HCT116 (cell line): Measurements from ENCODE around the gene NOC3L.

Experiments used
- ATF3 ChIP-seq: IDR thresholded peaks from 2 replicates; pipeline ENCODE4 v1.6.1; 2012
- EGR1 ChIP-seq: IDR thresholded peaks from 2 replicates; pipeline ENCODE4 v1.6.1; 2012; ENCODE audit warnings: low read depth
- EZH2 ChIP-seq: fragments of 200-600 bp; sonication (generic); IDR thresholded peaks from 2 replicates; pipeline ENCODE4 v1.6.1; 2017; ENCODE audit warnings: antibody characterized with exemption, mixed run types
- POLR2A ChIP-seq: IDR thresholded peaks from 2 replicates; pipeline ENCODE4 v1.7.0; 2011; ENCODE audit warnings: borderline replicate concordance; ENCODE audit not compliant: insufficient read depth, insufficient read length; ENCODE audit errors: extremely low read depth
- RAD21 ChIP-seq: IDR thresholded peaks from 2 replicates; pipeline ENCODE4 v1.6.1; 2012; ENCODE audit warnings: low read depth, mild to moderate bottlenecking
- SIN3A ChIP-seq: IDR thresholded peaks from 2 replicates; pipeline ENCODE4 v1.6.1; 2012; ENCODE audit warnings: low read depth
- SP1 ChIP-seq: IDR thresholded peaks from 2 replicates; pipeline ENCODE4 v1.6.1; 2012; ENCODE audit warnings: low read depth
- YY1 ChIP-seq: IDR thresholded peaks from 2 replicates; pipeline ENCODE4 v1.6.1; 2011; ENCODE audit warnings: low read length, low read depth, moderate library complexity, mild to moderate bottlenecking; ENCODE audit not compliant: insufficient replicate concordance; ENCODE audit errors: extremely low read depth
- TF ChIP-seq, protein P1 (sequence below), 3 experiments: fragments of 200-600 bp in 1 of 3; sonication (generic) in 1 of 3; IDR thresholded peaks in 2 of 3; conservative IDR thresholded peaks in 1 of 3; 2 replicates each; pipeline ENCODE4 v1.5.1; 2012 to 2017; ENCODE audit warnings: low read depth in 2 of 3, low read length in 2 of 3, antibody characterized with exemption in 1 of 3, borderline replicate concordance in 1 of 3, control low read depth in 1 of 3, mild to moderate bottlenecking in 1 of 3, mixed read lengths in 1 of 3, mixed run types in 1 of 3, moderate library complexity in 1 of 3; ENCODE audit not compliant: insufficient read depth in 1 of 3

DNA sequence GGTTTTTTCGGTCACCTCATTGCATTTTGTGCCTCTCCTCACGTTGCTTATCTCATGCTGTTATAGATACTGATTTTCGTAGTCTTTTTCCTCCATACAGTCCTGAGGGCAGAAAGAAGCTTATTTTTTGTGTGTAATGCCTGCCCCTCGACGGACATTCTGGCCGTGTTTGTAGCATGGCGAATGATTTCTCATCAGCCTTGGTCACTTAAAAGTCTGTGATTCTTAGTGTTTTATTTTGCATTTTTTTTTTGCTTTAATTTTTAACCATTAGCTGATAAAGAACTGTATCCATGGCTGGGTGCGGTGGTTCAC, 469 bp upstream of the NOC3L start:
- TF ChIP-seq SP1, result no peak
- TF ChIP-seq, protein P1, sequence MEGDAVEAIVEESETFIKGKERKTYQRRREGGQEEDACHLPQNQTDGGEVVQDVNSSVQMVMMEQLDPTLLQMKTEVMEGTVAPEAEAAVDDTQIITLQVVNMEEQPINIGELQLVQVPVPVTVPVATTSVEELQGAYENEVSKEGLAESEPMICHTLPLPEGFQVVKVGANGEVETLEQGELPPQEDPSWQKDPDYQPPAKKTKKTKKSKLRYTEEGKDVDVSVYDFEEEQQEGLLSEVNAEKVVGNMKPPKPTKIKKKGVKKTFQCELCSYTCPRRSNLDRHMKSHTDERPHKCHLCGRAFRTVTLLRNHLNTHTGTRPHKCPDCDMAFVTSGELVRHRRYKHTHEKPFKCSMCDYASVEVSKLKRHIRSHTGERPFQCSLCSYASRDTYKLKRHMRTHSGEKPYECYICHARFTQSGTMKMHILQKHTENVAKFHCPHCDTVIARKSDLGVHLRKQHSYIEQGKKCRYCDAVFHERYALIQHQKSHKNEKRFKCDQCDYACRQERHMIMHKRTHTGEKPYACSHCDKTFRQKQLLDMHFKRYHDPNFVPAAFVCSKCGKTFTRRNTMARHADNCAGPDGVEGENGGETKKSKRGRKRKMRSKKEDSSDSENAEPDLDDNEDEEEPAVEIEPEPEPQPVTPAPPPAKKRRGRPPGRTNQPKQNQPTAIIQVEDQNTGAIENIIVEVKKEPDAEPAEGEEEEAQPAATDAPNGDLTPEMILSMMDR (IDR thresholded peaks at IDR 0.05 in 2 of 3, conservative IDR thresholded peaks at IDR 0.05 in 1 of 3; ENCODE audit: borderline replicate concordance in 1 of 3, insufficient read depth in 1 of 3, low read depth in 2 of 3, low read length in 2 of 3), result no peak
- no peak for TF ChIP-seq POLR2A
- no peak for TF ChIP-seq RAD21
- TF ChIP-seq YY1, result no peak
- TF ChIP-seq SIN3A, result no peak
- no peak for TF ChIP-seq EZH2
- no peak for TF ChIP-seq EGR1
- TF ChIP-seq ATF3, result no peak
